H1 (cell line): ENCODE results near the gene PTPN9. TPM values are rescaled to one million over a fixed set of nuclear protein-coding genes. Genes with fewer than 3 reads are reported as not detected.

Experiments
- CTCF ChIA-PET: fragments of 300-600 bp; sonication (Branson Sonifier 250); formaldehyde crosslinking; loops from one replicate; lab custom pipeline; 2021; ENCODE audit not compliant: partially characterized antibody; lab: Charles Lee
- POLR2A ChIA-PET: fragments of 300-600 bp; sonication (Branson Sonifier 250); formaldehyde crosslinking; loops from one replicate; lab custom pipeline; 2021; ENCODE audit warnings: inconsistent platforms; ENCODE audit not compliant: partially characterized antibody; lab: Charles Lee
- DNase-seq, 2 experiments: peaks; one replicate each; pipeline versions ENCODE4 v3.0.0 to v3.0.0-alpha.2; 2010 to 2022; ENCODE audit warnings: low spot score in 2 of 2, low read depth in 1 of 2, mixed read lengths in 1 of 2
- FAIRE-seq: peaks from 2 replicates; lab custom pipeline; 2011; peaks lifted over from hg19 to GRCh38; lab: Jason Lieb, UNC
- H2AFZ ChIP-seq: 2 replicates; pipeline ENCODE4 v1.8.1; 2012; ENCODE audit warnings: low read length, inconsistent platforms
- H2AK5ac ChIP-seq: 2 replicates; pipeline ENCODE4 v1.6.1; 2013; ENCODE audit warnings: low read depth, low read length
- H2BK120ac ChIP-seq: replicated peaks from 2 replicates; pipeline ENCODE3; 2013; ENCODE audit warnings: low read depth, low read length, inconsistent platforms
- H2BK12ac ChIP-seq: 2 replicates; pipeline ENCODE4 v1.6.1; 2013; ENCODE audit warnings: low read depth, low read length
- H2BK15ac ChIP-seq: 2 replicates; pipeline ENCODE4 v1.6.1; 2013; ENCODE audit warnings: low read length
- H2BK20ac ChIP-seq: 2 replicates; pipeline ENCODE4 v1.6.1; 2013; ENCODE audit warnings: low read length
- H2BK5ac ChIP-seq: 2 replicates; pipeline ENCODE4 v1.6.1; 2013; ENCODE audit warnings: low read depth, low read length
- H3K14ac ChIP-seq: 2 replicates; pipeline ENCODE4 v1.6.1; 2013; ENCODE audit warnings: inconsistent platforms; ENCODE audit not compliant: insufficient read length
- H3K18ac ChIP-seq: 2 replicates; pipeline ENCODE4 v1.6.1; 2013; ENCODE audit warnings: low read length; ENCODE audit errors: extremely low read depth
- H3K23ac ChIP-seq: 2 replicates; pipeline ENCODE4 v1.6.1; 2013; ENCODE audit warnings: inconsistent platforms; ENCODE audit not compliant: insufficient read length
- H3K23me2 ChIP-seq: 2 replicates; pipeline ENCODE4 v1.6.1; 2013; ENCODE audit warnings: low read depth, low read length
- H3K27ac ChIP-seq: 2 replicates; pipeline ENCODE4 v1.6.1; 2011; ENCODE audit warnings: low read depth, low read length, inconsistent platforms
- H3K27me3 ChIP-seq, 4 experiments: replicated peaks in 1 of 4; 1 replicate in 1 of 4; 2 replicates in 3 of 4; pipeline versions ENCODE4 v1.6.1 to v1.8.1; 2011 to 2013; ENCODE audit warnings: low read length in 3 of 4, mild to moderate bottlenecking in 3 of 4, inconsistent platforms in 2 of 4, mixed read lengths in 2 of 4, moderate library complexity in 1 of 4; ENCODE audit not compliant: control insufficient read depth in 3 of 4, insufficient read depth in 3 of 4; ENCODE audit errors: extremely low read depth in 1 of 4
- H3K36me3 ChIP-seq, 4 experiments: 2 replicates each; pipeline versions ENCODE4 v1.6.1 to v1.8.1; 2011 to 2013; ENCODE audit warnings: mild to moderate bottlenecking in 4 of 4, low read length in 3 of 4, moderate library complexity in 2 of 4, control low read depth in 1 of 4, inconsistent platforms in 1 of 4; ENCODE audit not compliant: insufficient read depth in 4 of 4, control insufficient read depth in 2 of 4
- H3K4ac ChIP-seq: replicated peaks from 2 replicates; pipeline ENCODE3; 2013; ENCODE audit warnings: low read length, low read depth, mixed read lengths, inconsistent platforms; ENCODE audit not compliant: insufficient read length
- H3K4me1 ChIP-seq, 4 experiments: replicated peaks in 1 of 4; 1 replicate in 1 of 4; 2 replicates in 3 of 4; pipeline versions ENCODE4 v1.6.1 to v1.8.1; 2011 to 2013; ENCODE audit warnings: low read length in 3 of 4, inconsistent platforms in 2 of 4, mixed read lengths in 1 of 4; ENCODE audit not compliant: insufficient read depth in 4 of 4, control insufficient read depth in 3 of 4
- H3K4me2 ChIP-seq, 2 experiments: 2 replicates each; pipeline versions ENCODE4 v1.6.1 to v1.8.1; 2011 to 2013; ENCODE audit warnings: low read depth in 2 of 2, low read length in 2 of 2, control low read depth in 1 of 2, inconsistent platforms in 1 of 2, mild to moderate bottlenecking in 1 of 2; ENCODE audit not compliant: insufficient read depth in 1 of 2
- H3K4me3 ChIP-seq, 4 experiments: fragments of 200-600, 300-600 bp in 1 of 4; sonication (generic), shearing (Covaris generic), sonication (Bioruptor Twin) in 1 of 4; 2 replicates each; pipeline versions ENCODE4 v1.5.1 to v1.8.1; 2011 to 2016; ENCODE audit warnings: low read length in 4 of 4, low read depth in 3 of 4, control low read depth in 2 of 4, inconsistent platforms in 2 of 4, mild to moderate bottlenecking in 2 of 4, mixed read lengths in 1 of 4, moderate library complexity in 1 of 4; ENCODE audit not compliant: insufficient read depth in 2 of 4; ENCODE audit errors: extremely low read depth in 1 of 4
- H3K56ac ChIP-seq: replicated peaks from 2 replicates; pipeline ENCODE3; 2013; ENCODE audit warnings: low read depth, mild to moderate bottlenecking, mixed read lengths, low read length, inconsistent platforms; ENCODE audit not compliant: insufficient read length
- H3K79me1 ChIP-seq: 2 replicates; pipeline ENCODE4 v1.6.1; 2013; ENCODE audit warnings: low read depth, low read length, control low read depth
- H3K79me2 ChIP-seq, 2 experiments: 2 replicates each; pipeline versions ENCODE4 v1.6.1 to v1.8.1; 2012 to 2013; ENCODE audit warnings: low read length in 2 of 2, mild to moderate bottlenecking in 2 of 2, inconsistent platforms in 1 of 2; ENCODE audit not compliant: insufficient read depth in 2 of 2, control insufficient read depth in 1 of 2
- H3K9ac ChIP-seq, 4 experiments: replicated peaks in 1 of 4; 1 replicate in 1 of 4; 2 replicates in 3 of 4; pipeline versions ENCODE4 v1.6.1 to v1.8.1; 2011 to 2013; ENCODE audit warnings: low read depth in 3 of 4, low read length in 3 of 4, control low read depth in 2 of 4, mild to moderate bottlenecking in 2 of 4, moderate library complexity in 2 of 4, inconsistent platforms in 1 of 4; ENCODE audit errors: extremely low read depth in 1 of 4
- H3K9me3 ChIP-seq, 2 experiments: 2 replicates each; pipeline versions ENCODE4 v1.6.1 to v1.8.1; 2012 to 2013; ENCODE audit warnings: mild to moderate bottlenecking in 2 of 2, moderate library complexity in 2 of 2, control low read depth in 1 of 2, inconsistent platforms in 1 of 2, low read depth in 1 of 2, low read length in 1 of 2, mixed read lengths in 1 of 2; ENCODE audit not compliant: insufficient read depth in 2 of 2
- H4K20me1 ChIP-seq, 2 experiments: replicated peaks in 1 of 2; 2 replicates each; pipeline versions ENCODE3 to v1.8.1; 2011 to 2013; ENCODE audit warnings: inconsistent platforms in 2 of 2, low read length in 2 of 2, mild to moderate bottlenecking in 1 of 2; ENCODE audit not compliant: insufficient read depth in 2 of 2, control insufficient read depth in 1 of 2
- H4K5ac ChIP-seq: 2 replicates; pipeline ENCODE4 v1.6.1; 2013; ENCODE audit warnings: low read length, low read depth, mixed read lengths, inconsistent platforms; ENCODE audit not compliant: insufficient read length
- H4K8ac ChIP-seq: 2 replicates; pipeline ENCODE4 v1.8.0; 2013; ENCODE audit warnings: mild to moderate bottlenecking, moderate library complexity, low read length, inconsistent platforms; ENCODE audit not compliant: insufficient read depth; ENCODE audit errors: extremely low read depth
- H4K91ac ChIP-seq: replicated peaks from 2 replicates; pipeline ENCODE3; 2013; ENCODE audit warnings: low read length, mixed read lengths, inconsistent platforms; ENCODE audit not compliant: insufficient read length
- RAD21 ChIP-seq, 2 experiments: IDR thresholded peaks in 1 of 2; conservative IDR thresholded peaks in 1 of 2; 2 replicates each; pipeline ENCODE4 v1.6.1; 2011; ENCODE audit warnings: low read depth in 2 of 2, low read length in 2 of 2, improper control_type of control experiment in 1 of 2, inconsistent platforms in 1 of 2, mild to moderate bottlenecking in 1 of 2, moderate library complexity in 1 of 2
- TCF12 ChIP-seq: IDR thresholded peaks from 2 replicates; pipeline ENCODE4 v1.6.1; 2011; ENCODE audit warnings: low read depth, mild to moderate bottlenecking, low read length
- WGBS, 2 experiments: shearing (Covaris generic) in 1 of 2; methylation state at CpG; one replicate each; pipeline versions ENCODE4 v1.1.6 to v1.1.7; 2013 to 2015; ENCODE audit warnings: low lambda C conversion rate in 2 of 2, mixed read lengths in 2 of 2, inconsistent platforms in 1 of 2, low coverage in 1 of 2, missing lambda C conversion rate in 1 of 2; ENCODE audit not compliant: insufficient replicate concordance in 2 of 2, insufficient coverage in 1 of 2, insufficient read length in 1 of 2; ENCODE audit errors: extremely low coverage in 1 of 2, missing lambda C conversion rate in 1 of 2; 5-methylcytosine and 5-hydroxymethylcytosine counted together
- polyA plus RNA-seq, 7 experiments: library from polyadenylated mRNA; depleted of rRNA in 3 of 7; stranded (reverse) in 5 of 7; unstranded in 2 of 7; fragments of >200 nt in 5 of 7; fragments of 200-250 nt in 2 of 7; gene quantifications; 1 replicate in 5 of 7; 2 replicates in 1 of 7; 4 replicates in 1 of 7; pipeline versions ENCODE4 v1.2.1 to v1.2.3, GENCODE V29; 2011 to 2013; ENCODE audit warnings: missing spikeins in 2 of 7, mixed read lengths in 2 of 7
- total RNA-seq: library from RNA; stranded (reverse); fragmentation: NEBNext Ultra II Directional; extraction: Animal tissue kit (Norgen Biotek cat#: 25700); gene quantifications from 2 replicates; pipeline ENCODE4 v1.2.1, GENCODE V29; 2021

PTPN9 gene
- total and polyA plus RNA-seq, 2 of the 8 experiments (the other 6 are each of a cell fraction or from before 2014, with no cell fraction given), result 46.6 to 57.4 TPM

GRCh38 chr15:75565062-75565970 lies 13.8 kb downstream of the PTPN9 start:
- no peak for FAIRE-seq
- Histone ChIP-seq H3K4me3 (no peak overlapping the region), H3K23ac (no peak overlapping the region), H2BK12ac (no peak overlapping the region), H3K23me2 (no peaks in the 10 kb centered on the region), H3K4ac (no peak overlapping the region), H4K20me1 (peaks cover 1 to 3% of the 10 kb centered on the region in 2 experiments), H4K8ac (no peak overlapping the region), H3K4me1 (peaks cover 0 to 2% (median 0%) of the 10 kb centered on the region in 4 experiments; a peak in 2 of 7 replicates), H3K27me3 (no peaks in the 10 kb centered on the region), H3K14ac (no peak overlapping the region), H3K9ac (no peak overlapping the region), H3K56ac (no peak overlapping the region), H3K9me3 (no peaks in the 10 kb centered on the region), H4K91ac (no peak overlapping the region), H3K36me3 (peaks cover 0 to 4% (median 2%) of the 10 kb centered on the region in 4 experiments; a peak in 2 of 8 replicates), H3K79me1 (no peaks in the 10 kb centered on the region; the same call in 1 of the 2 replicates), H3K79me2 (peaks cover 9 to 83% of the 10 kb centered on the region in 2 experiments), H2AFZ (no peak overlapping the region), H2BK120ac (no peak overlapping the region), H3K4me2 (no peak overlapping the region), H2BK15ac (no peak overlapping the region), H3K18ac (no peak overlapping the region), H2AK5ac (no peak overlapping the region), H3K27ac (no peak overlapping the region), H2BK20ac (no peak overlapping the region), H2BK5ac (no peak overlapping the region), H4K5ac (no peak overlapping the region)
- 94% methylated on average over 3 of the region's 3 CpGs; no CpG with 5 or more reads in 1 of the 2 experiments for WGBS, 2 experiments
- ChIA-PET POLR2A (interaction anchor here (0.8 to 1.7 kb wide), 3 partner anchors 9 to 14 kb away, joined by 3 to 8 read pairs (median 3); partner anchors contain the start of gene PTPN9), CTCF (interaction anchor here (0.8 to 2.0 kb wide), 5 partner anchors 12 to 54 kb away, joined by 3 to 10 read pairs (median 4); partner anchors contain the start of gene PTPN9)
- TF ChIP-seq TCF12 (no peak), RAD21 (IDR thresholded peaks at IDR 0.05 in 1 of 2, conservative IDR thresholded peaks at IDR 0.05 in 1 of 2; ENCODE audit: low read depth in 2 of 2, low read length in 2 of 2) (peak in 1 of 2 experiments; percentile 11; a peak in 1 of 4 replicates)
- DNase-seq, result no peak
